CD4-positive, alpha-beta T cell treated with Interleukin-2 at 100 ng/mL for 4 hours (primary cell): ENCODE results near the gene CCN6.
A peak's percentile ranks its signal among the peaks of the same experiment; 100 is the strongest.
"Not testable (repeated sequence)": the region's sequence is repeated elsewhere in the genome, so short reads cannot be mapped to it uniquely, and the experiment has no call there.

Experiments used
- DNase-seq: peaks from one replicate; pipeline ENCODE4 v3.0.0-alpha.2; 2020; ENCODE audit warnings: low spot score

Gene CCN6

GRCh38 chr6:112030206-112030960 is 23.5 kb upstream of the CCN6 start:
- no peak for DNase-seq

DNA sequence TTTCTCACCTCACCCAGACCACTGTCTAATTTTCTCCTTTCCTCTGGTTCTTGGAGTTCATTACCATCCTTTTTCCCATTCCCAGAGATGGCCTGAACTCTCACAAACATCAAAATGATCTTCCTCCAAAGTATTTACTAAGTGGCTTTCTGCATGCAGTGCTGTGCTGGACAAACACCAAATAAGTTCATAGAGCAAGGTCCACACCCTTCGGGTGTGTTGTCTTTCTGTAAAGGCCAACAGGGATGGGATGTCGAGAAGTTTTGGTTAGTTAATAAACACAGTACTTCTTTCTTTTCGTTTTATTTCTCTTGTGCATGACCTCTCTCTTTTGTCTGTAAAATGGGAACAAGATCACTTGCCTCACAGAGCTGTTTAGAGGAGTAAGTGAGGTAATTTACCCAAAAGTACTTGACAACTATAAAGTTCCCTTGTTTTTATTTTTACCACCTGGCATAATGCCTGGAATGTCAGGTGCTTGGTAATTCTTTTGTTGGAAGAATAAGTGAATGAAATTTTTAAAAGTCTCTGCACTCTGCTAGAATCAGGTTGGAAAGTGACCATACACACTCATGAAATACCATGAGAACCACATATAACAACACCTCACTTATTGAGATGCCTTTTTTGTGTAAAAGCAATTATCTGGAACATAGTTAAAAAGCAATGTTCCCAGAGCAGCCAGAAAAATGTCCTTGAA is 22.8 kb upstream of the CCN6 start:
- DNase-seq: no peak

GRCh38 chr6:112031960-112032359 is 21.9 kb upstream of the CCN6 start:
- no peak for DNase-seq

DNA sequence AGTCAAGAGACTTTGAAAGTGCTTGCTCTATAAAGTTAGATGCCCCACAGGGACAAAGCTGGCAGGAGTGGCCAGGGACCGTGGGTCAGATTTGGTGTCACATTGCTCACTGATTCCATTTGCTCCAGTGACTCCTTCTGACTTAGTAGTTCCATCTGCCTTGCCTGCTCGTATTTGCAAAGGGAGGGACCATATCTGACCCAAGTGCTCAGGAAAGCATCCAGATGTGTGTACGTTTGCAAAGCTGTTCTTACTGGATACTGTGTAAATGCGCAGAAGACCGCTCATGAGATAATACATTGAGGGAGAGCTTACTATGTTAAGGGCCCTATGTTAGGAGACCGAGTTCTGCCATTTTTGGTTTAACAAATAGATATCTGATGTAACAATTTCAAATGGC is 21.2 kb upstream of the CCN6 start:
- DNase-seq: no peak

- DNase-seq: no peak
These were observed 19.9 kb upstream of the CCN6 start for GRCh38 chr6:112033791-112034615.

DNA sequence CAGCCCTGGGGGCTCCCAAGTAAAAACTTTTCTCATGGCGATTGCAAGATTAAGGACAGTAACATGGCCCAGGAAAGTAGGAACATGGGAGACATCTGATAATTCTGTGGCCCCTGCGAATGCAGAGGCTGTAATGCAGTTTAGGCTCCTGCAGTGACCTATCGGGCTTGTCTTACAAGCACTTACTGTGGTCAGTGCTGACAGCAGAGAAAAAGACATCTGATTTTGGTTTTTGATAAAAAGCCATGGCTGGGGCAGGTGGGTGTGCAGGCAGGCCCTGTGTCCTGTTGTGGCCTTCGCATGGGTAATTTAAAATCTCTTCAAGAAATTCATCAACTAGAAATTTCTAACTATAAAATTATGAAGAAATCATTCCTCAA is 19.3 kb upstream of the CCN6 start:
- DNase-seq: no peak

DNA sequence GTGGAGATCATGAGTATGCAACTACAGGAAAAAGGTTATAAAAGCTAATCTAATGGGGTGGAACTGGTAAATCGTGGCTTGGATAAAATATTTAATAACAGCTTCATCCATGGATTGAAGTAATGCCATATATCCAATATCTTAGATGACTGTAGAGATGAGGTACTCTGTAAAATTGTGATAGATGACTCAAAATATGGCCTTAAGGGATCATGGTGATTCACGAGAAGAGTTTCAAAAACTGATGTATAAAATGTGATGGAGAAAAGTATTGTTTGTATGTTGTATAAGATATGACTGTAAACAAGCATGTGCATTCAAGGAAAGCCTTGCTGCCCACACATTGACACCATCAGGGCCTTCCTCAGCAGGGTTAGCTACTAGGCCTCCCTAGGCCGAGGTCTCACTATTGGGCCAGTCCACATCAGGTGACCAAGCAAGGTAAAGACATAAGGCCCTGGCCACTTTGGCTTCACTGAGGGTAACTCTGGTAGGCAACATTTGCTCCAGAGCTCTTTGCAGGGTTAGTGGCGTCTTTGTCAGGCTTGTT is 17.7 kb upstream of the CCN6 start:
- DNase-seq: no peak

DNA sequence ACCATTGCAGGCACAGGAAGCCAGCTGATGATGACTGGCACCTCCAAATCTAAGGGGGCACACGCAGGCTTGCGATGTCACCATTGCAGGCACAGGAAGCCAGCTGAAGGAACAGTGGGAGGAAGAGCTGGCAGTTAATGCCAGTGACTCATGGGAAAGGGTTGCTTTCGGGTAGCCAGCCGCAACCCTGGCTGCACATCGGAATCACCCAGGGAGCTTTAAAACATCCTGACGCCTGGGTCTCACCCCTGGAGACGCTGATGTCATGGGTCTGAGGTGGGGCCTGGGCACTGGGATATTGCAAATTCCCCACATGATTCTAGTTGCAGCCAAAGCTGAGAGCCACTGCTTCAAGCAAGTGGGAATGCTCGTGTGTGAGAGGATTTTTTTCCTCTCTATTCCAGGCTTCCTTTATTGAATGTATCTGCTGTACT is 16.1 kb upstream of the CCN6 start:
- no peak for DNase-seq

DNA sequence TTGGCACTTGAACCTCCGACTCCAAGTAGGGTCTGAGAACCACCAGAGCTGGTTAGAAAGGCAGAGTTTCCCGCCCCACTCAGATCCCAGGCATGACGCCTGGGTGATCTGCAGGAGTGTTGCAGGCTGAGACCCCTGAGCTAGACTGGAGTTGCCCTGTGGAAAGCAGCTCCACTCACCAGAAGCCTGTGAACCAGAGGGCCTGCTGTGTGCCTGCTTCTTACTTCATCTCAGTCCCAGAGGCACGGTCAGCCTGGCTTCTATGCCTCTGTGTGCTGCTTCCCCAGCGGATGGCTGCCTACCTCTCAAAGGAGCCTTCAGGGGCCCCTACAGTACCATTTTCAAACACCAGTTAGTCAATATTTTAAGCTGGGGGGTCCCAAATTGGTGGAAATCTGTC is 15.6 kb upstream of the CCN6 start:
- no peak for DNase-seq

GRCh38 chr6:112038756-112039430 is 15.0 kb upstream of the CCN6 start:
- DNase-seq: no peak

- DNase-seq: no peak
These were observed 14.5 kb upstream of the CCN6 start for GRCh38 chr6:112039431-112039770.

- DNase-seq: no peak
These were observed 12.9 kb upstream of the CCN6 start for GRCh38 chr6:112040956-112041355.

GRCh38 chr6:112041535-112041934 is 12.4 kb upstream of the CCN6 start:
- DNase-seq: no peak

DNA sequence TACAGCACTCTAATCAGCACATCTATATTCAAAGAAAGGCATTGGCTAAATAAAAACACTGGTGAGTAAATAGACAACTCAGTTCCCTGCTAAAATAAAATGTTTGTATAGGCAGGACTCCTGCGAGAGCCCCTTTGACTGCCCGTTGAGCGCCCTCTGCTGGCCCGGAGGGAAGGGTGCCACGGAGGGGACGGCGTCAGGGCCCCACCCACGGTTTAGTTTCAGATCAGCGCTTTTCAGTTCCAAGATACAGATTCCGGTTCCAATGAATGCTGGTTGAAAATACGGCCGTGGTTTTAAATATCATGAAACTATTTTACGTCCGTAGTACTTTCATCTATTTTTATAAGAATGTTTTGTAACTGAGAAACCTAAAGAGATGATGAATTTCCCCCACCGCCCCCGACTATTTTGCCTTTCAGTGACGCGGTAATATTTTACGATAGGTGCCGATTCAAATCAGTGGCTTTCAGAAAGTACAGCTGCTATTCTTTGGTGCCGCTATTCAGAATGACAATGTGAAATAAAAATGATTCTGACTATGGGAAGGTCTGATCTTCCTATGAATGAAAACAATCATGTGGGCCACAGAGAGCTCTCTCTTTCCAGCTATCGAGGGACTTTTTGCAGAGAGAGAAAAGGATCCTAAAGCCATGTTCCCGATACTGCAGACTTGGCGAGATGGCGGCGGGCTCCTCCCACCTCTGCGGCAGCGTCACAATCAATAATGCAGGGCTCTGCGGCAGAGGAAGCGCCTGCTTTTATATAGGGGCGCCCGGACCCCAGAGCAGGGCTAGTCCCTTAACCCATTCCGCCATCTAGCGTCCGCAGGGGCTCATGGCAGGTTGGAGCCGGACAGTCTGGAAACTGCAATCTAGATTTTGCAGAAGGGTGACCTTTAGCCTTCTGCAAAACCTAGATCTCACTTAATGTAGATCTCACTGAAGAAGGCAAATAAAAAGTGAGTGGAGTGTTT is 10.6 kb upstream of the CCN6 start:
- DNase-seq: peak; percentile 94

- DNase-seq: no peak
These were observed 9.7 kb upstream of the CCN6 start for GRCh38 chr6:112044196-112044595.

DNA sequence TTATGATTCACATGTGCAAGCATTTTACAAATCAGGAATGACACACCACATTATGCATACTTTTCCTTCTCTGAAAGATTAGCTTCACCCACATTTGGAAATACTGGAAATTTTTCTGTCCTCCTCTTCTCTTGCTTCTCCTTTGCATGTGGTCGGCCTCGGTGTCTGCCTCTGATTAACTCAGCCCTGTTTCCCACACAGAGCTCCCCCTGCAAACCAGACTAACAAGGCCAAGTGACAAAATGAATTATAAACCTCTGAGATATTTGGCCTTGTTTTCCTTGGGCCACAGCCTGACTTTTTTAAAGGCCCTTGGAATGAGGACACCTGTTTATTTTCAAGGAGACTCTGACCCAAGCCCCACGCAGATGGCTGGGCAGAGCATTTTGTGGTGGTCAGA is 9.0 kb upstream of the CCN6 start:
- DNase-seq: no peak

- not testable (repeated sequence) for DNase-seq
These were observed 6.4 kb upstream of the CCN6 start for GRCh38 chr6:112047523-112047922.

DNA sequence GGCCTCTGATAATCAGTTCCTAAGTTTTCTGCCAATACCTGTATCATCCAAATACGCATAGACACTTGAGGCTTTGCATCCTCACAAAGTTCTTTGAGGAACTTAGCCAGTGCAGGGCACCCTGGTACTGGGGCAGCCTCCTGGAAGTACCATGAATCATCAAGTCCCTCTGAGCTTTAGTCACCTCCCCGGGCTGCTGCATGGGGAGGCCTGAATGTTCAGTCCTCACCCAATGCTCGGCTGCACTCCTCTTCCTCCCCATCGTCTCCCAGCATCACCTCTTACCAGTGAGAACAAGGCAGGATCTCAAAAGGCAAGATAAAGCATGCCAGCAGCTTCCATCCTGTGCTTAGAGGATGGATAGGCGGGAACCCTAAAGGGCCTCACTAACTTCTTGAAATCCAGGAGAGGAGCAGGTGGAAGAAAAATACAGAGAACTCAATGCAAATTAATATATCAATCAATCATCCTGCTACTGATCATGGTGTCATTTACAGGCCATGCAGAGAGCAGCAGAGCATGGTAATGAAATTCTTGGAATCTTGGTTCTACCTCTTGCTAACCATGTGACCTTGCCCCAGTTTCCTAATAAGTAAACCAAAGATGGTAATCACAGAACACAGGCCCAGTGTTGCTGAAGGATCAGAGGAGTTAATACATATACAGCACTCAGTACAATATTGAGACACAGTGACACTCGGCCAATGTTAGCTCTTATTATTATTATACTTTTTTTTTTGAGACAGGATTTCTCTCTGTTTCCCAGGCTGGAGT is 4.7 kb upstream of the CCN6 start:
- no peak for DNase-seq

DNA sequence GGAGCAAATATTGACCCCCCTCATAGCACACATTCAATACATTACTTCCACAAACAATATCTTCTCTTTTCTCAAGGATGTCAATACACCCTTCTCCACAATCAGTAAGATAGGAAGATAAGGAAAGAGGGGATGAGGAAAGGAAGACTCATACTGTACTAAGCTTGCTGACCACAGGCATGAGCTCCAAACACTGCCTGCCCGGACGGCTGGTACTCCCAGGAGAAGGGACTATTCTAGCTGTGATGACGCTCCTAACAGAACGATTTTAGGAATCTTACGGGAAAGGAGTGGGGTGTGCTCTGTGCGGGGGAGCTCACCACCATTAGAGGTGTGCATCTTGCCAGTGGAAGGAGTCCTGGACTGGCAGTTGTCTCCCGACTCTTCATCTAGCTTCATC is 3.9 kb upstream of the CCN6 start:
- no peak for DNase-seq

- no peak for DNase-seq
These were observed 3.5 kb upstream of the CCN6 start for GRCh38 chr6:112050429-112050828.
